SH-SY5Y (cell line): ENCODE data around the gene CST7.

ENCODE experiments used
- GATA2 ChIP-seq: IDR thresholded peaks from 2 replicates; pipeline ENCODE4 v1.6.1; 2011; ENCODE audit warnings: mild to moderate bottlenecking, low read depth, low read length
- GATA3 ChIP-seq: IDR thresholded peaks from 2 replicates; pipeline ENCODE4 v1.6.1; 2011; ENCODE audit warnings: low read depth, mild to moderate bottlenecking, low read length, moderate library complexity

DNA sequence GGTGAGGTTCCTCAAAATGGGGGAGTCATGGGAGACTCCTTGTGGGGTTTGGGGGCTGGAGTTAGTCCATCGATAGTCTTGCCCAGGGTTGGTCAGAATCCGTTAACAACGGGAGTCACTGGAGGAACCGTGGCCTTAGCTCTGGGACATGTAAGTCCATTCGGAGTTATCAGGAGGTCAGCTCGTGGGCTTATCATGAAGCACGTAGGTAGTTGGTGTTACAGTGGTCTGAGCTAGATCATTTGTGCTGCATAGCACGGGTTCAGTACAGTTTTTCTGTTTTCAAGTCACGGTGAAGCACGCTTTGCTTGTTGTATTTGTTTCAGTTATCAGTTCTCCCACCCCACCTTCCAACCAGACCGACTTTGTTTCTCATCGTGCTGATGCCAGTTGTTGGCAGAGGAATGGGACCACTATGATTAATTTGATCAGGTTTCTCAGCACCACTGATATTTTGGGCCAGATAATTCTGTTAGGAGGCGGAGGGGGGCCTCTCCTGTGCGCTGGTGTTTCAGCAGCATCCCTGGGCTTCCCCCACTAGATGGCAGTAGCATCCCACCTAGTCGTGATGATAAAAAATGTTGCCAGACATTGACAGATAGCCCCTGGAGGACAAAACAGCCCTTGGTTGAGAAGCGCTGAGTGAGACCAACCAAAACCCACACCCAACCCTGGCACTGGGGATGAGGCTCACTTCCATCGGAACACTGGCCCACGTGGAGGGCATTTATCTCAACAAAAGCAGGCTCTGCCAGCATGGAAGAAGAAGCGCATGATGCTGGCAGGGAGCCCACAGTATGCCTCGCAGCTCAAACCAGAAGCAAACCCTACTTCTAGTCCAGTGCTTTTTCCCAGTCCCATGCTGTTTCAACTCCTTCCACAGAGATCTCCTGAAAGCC lies 45.6 kb downstream of the CST7 start:
- TF ChIP-seq GATA3, result no peak
- TF ChIP-seq GATA2, result no peak
